Esophagus squamous epithelium (tissue), 5 donors: ENCODE results near the gene ZDHHC14. TPM values are rescaled to one million over a fixed set of nuclear protein-coding genes. Genes with fewer than 3 reads are reported as not detected.

Experiments used
- DNase-seq: peaks from one replicate; lab custom pipeline; 2025; lab: John Stamatoyannopoulos, UW
- H3K27ac ChIP-seq, 4 donors: fragments of 200-600 bp; sonication (generic); one replicate each; pipeline ENCODE4 v1.5.1; 2016 to 2019; ENCODE audit warnings: mild to moderate bottlenecking in 1 of 4
- H3K27me3 ChIP-seq, 4 donors: fragments of 200-600 bp; sonication (generic); 1 replicate in 3 of 4; 2 replicates in 1 of 4; pipeline versions ENCODE4 v1.5.1 to v1.6.0; 2017 to 2021; ENCODE audit warnings: antibody characterized with exemption in 1 of 4
- H3K36me3 ChIP-seq, 3 donors: fragments of 200-600 bp; sonication (generic); one replicate each; pipeline ENCODE4 v1.5.1; 2016 to 2019
- H3K4me1 ChIP-seq, 3 donors: fragments of 200-600 bp; sonication (generic); one replicate each; pipeline ENCODE4 v1.5.1; 2017 to 2019
- H3K4me3 ChIP-seq, 4 donors: fragments of 200-600 bp; sonication (generic); 1 replicate in 3 of 4; 2 replicates in 1 of 4; pipeline ENCODE4 v1.5.1; 2016 to 2019; ENCODE audit warnings: mild to moderate bottlenecking in 2 of 4, moderate library complexity in 1 of 4
- H3K9me3 ChIP-seq, 3 donors: fragments of 200-600 bp; sonication (generic); one replicate each; pipeline ENCODE4 v1.5.1; 2016 to 2019
- CTCF ChIP-seq, 6 experiments: fragments of 450-650 bp in 4 of 6; fragments of 200-600 bp in 2 of 6; sonication (generic) in 2 of 6; IDR thresholded peaks; one replicate each; pipeline ENCODE4 v1.5.1; 2016 to 2019; ENCODE audit warnings: antibody characterized with exemption in 6 of 6, mild to moderate bottlenecking in 4 of 6, moderate library complexity in 4 of 6
- POLR2A ChIP-seq, 4 donors: fragments of 450-650 bp; IDR thresholded peaks; one replicate each; pipeline ENCODE4 v1.6.1; 2017; ENCODE audit warnings: antibody characterized with exemption in 4 of 4, mild to moderate bottlenecking in 4 of 4, moderate library complexity in 3 of 4
- WGBS, 2 donors: methylation state at CpG; one replicate each; pipeline ENCODE4 v1.1.5; 2018; 5-methylcytosine and 5-hydroxymethylcytosine counted together
- intact Hi-C: fragments of 100-400 bp; cut with DNase I; formaldehyde crosslinking; loops from one replicate; pipeline ENCODE4 v1.15.0; 2022
- total RNA-seq, 4 donors: library from RNA; depleted of rRNA; stranded (reverse); fragments of >200 nt; gene quantifications; one replicate each; pipeline ENCODE4 v1.1.0, GENCODE V29; 2016
- donor health status: DM: yes; HTN: yes; CAD: no.

Gene ZDHHC14
- total RNA-seq, 4 donors from 2014 or later: 6.1 to 15.6 (median 6.9) TPM

DNA sequence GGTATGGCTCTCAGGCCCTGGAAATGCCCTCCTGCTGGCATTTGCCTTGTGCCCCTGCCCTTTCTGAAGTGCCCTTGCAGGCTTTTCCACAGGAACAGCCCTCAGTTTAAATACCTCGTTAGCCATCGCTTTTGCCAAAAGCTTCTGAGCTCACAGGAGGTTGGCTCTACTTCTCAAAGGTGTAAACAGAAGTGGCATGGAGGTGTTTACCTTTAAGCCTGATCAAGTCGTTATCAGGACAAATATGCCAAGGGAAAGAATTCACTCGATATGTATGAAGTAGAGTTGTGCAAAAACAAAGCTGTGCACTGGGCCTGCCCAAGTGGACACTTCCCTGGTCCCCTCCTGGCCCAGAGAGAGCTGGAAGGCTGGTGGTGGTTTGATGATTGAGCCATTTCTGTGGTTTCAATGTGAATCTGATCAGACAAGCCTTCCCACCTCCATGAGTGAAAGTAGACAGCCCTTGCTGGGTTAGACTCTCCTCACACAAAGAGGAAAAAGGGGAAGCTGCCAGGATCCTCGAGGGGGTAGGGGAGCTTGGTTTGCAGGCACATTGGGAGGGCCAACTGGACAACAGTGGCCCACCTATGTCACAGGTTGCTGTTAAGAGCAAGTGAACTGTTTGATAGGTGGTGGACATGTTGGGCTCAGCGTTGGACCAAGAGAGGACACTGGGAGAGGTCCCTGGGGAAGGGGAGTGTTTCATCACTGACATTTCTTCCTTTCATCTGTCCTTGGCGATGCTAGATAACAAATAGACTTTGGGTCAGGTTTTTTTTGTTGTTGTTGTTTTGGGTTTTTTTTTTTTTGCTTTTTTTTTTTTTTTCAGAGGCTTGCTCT, 98.7 kb downstream of the ZDHHC14 start:
- no peak for DNase-seq
- H3K27ac ChIP-seq: no peak overlapping the region
- no peak for TF ChIP-seq POLR2A (IDR thresholded peaks at IDR 0.05)
- no peak for TF ChIP-seq CTCF (IDR thresholded peaks at IDR 0.05)
- H3K27me3 ChIP-seq: peaks cover 0 to 17% (median 0%) of the 10 kb centered on the region in 4 donors
- 74 to 80% methylated on average over 6 to 7 of the region's 7 CpGs for WGBS, 2 donors
- intact Hi-C loops: no loop called here
- no peaks in the 10 kb centered on the region for H3K36me3 ChIP-seq
- no peaks in the 10 kb centered on the region for H3K9me3 ChIP-seq
- H3K4me3 ChIP-seq: no peak overlapping the region
- no peaks in the 10 kb centered on the region for H3K4me1 ChIP-seq

DNA sequence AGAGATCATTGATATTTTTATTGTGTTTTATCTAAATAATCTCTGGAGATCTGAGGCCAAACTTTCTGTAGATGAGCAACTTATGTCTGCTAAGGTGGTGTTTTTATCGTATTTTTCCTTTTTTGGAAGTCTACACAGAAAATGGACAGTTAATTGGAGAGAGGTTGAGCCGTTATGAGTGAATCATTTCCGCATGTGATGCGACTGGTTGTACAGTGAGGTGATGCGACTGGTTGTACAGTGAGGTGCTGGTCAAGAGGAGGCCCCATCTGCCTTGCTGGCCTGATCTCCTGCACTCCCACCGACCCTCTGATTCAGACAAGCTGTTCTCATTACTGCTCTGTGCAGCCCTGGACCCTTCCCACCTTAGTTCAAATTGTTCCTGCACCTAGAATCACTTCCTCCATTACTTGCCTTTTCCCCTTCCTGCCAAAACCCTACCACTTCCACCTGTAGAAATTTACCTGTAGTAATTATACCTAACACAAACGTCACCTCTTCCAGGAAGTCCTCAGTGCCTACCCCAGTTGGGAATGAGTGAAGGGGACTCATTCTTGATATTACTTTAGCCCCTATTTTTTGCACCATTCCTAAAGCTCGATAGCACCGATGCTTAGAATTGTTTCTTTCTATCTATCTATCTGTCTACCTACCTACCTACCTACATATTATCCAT, 100.3 kb downstream of the ZDHHC14 start:
- H3K9me3 ChIP-seq: no peaks in the 10 kb centered on the region
- no peaks in the 10 kb centered on the region for H3K4me1 ChIP-seq
- H3K4me3 ChIP-seq: no peak overlapping the region
- peaks cover 0 to 32% (median 0%) of the 10 kb centered on the region in 4 donors for H3K27me3 ChIP-seq
- 80% methylated on average over 9 of the region's 9 CpGs for WGBS, 2 donors
- intact Hi-C loops: no loop called here
- no peak for TF ChIP-seq POLR2A (IDR thresholded peaks at IDR 0.05)
- TF ChIP-seq CTCF (IDR thresholded peaks at IDR 0.05): no peak
- no peak for DNase-seq
- H3K36me3 ChIP-seq: no peaks in the 10 kb centered on the region
- H3K27ac ChIP-seq: no peak overlapping the region

- intact Hi-C loops: no loop called here
These were observed 100.9 kb downstream of the ZDHHC14 start for GRCh38 chr6:157481865-157482249.

DNA sequence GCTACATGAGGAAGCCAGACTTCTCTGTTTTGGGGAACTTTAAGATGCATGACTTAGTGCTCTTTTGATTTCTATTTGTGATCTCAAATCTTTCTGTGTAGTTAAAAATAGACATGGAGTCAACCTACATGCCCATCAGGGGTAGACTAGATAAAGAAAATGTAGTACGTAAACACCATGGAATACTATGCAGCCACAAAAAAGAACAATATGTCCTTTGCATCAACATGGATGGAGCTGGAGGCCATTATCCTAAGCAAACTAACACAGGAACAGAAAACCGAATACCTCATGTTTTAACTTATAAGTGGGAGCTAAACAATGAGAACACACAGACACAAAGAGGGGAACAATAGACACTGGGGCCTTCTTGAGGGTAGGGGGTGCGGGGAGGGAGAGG, 102.8 kb downstream of the ZDHHC14 start:
- H3K9me3 ChIP-seq: no peaks in the 10 kb centered on the region
- H3K27me3 ChIP-seq: peaks cover 0 to 54% (median 0%) of the 10 kb centered on the region in 4 donors
- H3K4me3 ChIP-seq: no peak overlapping the region
- TF ChIP-seq CTCF (IDR thresholded peaks at IDR 0.05): no peak
- no peak for TF ChIP-seq POLR2A (IDR thresholded peaks at IDR 0.05)
- H3K4me1 ChIP-seq: peaks cover 4 to 17% (median 5%) of the 10 kb centered on the region in 3 donors
- DNase-seq: no peak
- H3K36me3 ChIP-seq: no peaks in the 10 kb centered on the region
- intact Hi-C loops: no loop called here
- H3K27ac ChIP-seq: no peak overlapping the region
- 86 to 93% methylated on average over 3 of the region's 3 CpGs for whole genome bisulfite sequencing, 2 donors

More at GRCh38 chr6:157481865-157482249, 100.9 kb downstream of the ZDHHC14 start:
- Histone ChIP-seq H3K4me1 (peaks cover 0 to 2% (median 0%) of the 10 kb centered on the region in 3 donors), H3K36me3 (no peaks in the 10 kb centered on the region), H3K27me3 (peaks cover 0 to 37% (median 0%) of the 10 kb centered on the region in 4 donors), H3K4me3 (no peak overlapping the region), H3K9me3 (no peaks in the 10 kb centered on the region), H3K27ac (no peak overlapping the region)
- no peak for DNase-seq
- TF ChIP-seq CTCF (IDR thresholded peaks at IDR 0.05) (no peak), POLR2A (IDR thresholded peaks at IDR 0.05) (no peak)
- WGBS, 2 donors: 68 to 81% methylated on average over 4 of the region's 4 CpGs

DNA sequence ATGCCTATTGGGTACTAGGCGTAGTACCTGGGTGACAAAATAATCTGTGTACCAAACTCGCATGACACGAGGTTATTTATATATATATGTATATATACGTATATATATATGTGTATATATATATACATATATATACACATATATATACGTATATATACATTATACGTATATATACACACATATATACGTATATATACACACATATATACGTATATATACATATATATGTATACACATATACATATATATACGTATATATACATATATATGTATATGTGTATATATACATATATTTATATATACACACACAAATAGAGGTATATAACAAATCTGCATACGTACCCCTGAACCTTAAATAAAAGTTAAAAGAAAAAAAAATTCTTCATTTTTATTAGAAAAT, 103.2 kb downstream of the ZDHHC14 start:
- H3K4me1 ChIP-seq: peaks cover 4 to 17% (median 5%) of the 10 kb centered on the region in 3 donors
- 83 to 86% methylated on average over 10 of the region's 10 CpGs for WGBS, 2 donors
- intact Hi-C loops: no loop called here
- no peak overlapping the region for H3K4me3 ChIP-seq
- TF ChIP-seq POLR2A (IDR thresholded peaks at IDR 0.05) (no peak), CTCF (IDR thresholded peaks at IDR 0.05) (no peak)
- DNase-seq: no peak
- H3K36me3 ChIP-seq: no peaks in the 10 kb centered on the region
- H3K27ac ChIP-seq: no peak overlapping the region
- peaks cover 0 to 58% (median 0%) of the 10 kb centered on the region in 4 donors for H3K27me3 ChIP-seq
- no peaks in the 10 kb centered on the region for H3K9me3 ChIP-seq
